GM12864 (cell line): ENCODE data around the gene FREM1.

ENCODE experiments used
- DNase-seq: peaks from one replicate; pipeline ENCODE4 v3.0.0-alpha.2; 2011; ENCODE audit warnings: low read depth
- H3K4me3 ChIP-seq: 2 replicates; pipeline ENCODE4 v1.5.1; 2011; ENCODE audit warnings: mild to moderate bottlenecking, low read depth, low read length, control low read depth
- TF ChIP-seq, protein P1 (sequence below): IDR thresholded peaks from 2 replicates; pipeline ENCODE4 v1.5.1; 2011; ENCODE audit warnings: low read depth, mild to moderate bottlenecking, moderate library complexity, low read length, control low read depth, inconsistent platforms; ENCODE audit errors: missing control alignments

The FREM1 gene

DNA sequence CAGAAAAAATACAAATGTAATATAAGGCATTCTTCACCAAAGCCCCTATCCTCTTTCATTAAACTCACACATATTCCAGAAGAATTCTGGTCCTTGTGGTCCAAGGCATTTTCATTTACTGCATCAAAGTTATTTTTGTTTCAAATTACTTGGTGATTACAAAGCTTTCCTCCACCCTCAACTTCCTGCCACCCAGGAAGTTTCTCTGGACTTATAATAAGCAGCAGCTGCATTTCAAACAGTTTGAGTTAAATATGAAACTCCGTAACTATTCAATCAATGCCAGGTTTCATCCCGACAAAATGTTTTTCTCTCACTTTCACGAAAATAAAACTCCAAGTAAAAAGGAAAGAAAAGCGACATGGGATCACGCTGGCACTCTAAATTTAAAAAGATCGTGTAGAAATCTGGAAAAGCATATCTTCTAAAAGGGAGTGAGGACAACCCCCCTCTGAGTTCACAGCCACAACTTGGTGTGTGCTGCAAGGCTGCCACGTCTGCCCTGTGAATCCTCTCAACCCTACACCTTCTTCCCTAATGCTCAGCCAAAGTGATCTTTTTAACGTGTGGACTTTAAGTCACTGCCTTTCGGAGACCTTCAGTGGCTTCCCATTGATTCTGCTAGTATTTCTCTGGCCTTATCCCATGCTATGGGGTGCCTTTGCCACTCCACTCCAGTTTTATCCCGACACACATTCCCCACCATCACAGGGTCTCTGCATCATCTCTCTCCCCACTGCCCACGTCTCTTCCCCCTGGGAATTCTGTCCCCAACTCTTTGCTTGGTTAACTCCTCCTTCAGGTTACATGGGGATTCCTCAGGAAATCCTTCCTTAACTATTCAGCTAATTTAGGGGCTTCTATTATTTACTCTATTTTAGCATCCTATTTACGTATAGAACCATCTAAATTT is 96.6 kb downstream of the FREM1 start:
- no peak for DNase-seq
- TF ChIP-seq, protein P1, sequence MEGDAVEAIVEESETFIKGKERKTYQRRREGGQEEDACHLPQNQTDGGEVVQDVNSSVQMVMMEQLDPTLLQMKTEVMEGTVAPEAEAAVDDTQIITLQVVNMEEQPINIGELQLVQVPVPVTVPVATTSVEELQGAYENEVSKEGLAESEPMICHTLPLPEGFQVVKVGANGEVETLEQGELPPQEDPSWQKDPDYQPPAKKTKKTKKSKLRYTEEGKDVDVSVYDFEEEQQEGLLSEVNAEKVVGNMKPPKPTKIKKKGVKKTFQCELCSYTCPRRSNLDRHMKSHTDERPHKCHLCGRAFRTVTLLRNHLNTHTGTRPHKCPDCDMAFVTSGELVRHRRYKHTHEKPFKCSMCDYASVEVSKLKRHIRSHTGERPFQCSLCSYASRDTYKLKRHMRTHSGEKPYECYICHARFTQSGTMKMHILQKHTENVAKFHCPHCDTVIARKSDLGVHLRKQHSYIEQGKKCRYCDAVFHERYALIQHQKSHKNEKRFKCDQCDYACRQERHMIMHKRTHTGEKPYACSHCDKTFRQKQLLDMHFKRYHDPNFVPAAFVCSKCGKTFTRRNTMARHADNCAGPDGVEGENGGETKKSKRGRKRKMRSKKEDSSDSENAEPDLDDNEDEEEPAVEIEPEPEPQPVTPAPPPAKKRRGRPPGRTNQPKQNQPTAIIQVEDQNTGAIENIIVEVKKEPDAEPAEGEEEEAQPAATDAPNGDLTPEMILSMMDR, result no peak
- no peak overlapping the region for H3K4me3 ChIP-seq

DNA sequence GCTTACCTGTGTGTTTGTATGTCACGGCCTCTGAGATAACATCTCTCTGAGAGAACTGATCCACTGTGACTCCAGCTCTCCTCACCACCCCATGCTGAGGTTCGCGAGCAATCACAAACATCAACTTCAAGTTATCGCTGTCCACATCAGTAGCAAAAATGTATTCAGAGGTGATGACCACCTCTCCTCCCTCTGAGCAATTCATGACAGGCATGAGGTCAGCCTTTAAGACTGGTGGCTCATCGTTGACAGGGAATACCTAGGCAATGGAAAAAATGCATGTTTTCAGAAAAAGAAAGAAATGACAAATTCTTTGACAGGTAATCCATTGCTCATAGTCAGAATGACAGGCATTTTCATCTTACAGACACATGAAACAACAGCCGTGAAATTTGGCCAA is 97.4 kb downstream of the FREM1 start:
- TF ChIP-seq, protein P1, result no peak
- no peak overlapping the region for H3K4me3 ChIP-seq
- DNase-seq, result no peak

DNA sequence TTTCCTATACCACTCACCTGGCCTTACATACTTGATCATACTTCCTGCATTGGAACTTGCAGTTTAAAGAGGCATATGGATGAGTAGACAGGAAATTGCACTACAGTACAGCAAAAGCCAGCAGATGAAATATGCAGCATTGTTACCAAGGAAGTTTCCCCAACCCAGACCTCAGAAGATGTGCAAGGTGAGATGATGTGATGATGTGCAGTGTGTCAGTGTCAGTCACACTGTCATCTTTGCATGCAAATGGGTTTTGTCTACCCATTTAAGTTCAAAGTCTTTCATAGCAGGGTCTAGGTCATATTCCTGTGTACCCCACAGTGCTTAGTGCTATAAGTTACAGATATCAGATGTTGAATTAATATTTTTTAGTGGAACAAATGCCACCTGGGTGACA is 98.4 kb downstream of the FREM1 start:
- no peak overlapping the region for H3K4me3 ChIP-seq
- DNase-seq, result no peak
- TF ChIP-seq, protein P1, result no peak

DNA sequence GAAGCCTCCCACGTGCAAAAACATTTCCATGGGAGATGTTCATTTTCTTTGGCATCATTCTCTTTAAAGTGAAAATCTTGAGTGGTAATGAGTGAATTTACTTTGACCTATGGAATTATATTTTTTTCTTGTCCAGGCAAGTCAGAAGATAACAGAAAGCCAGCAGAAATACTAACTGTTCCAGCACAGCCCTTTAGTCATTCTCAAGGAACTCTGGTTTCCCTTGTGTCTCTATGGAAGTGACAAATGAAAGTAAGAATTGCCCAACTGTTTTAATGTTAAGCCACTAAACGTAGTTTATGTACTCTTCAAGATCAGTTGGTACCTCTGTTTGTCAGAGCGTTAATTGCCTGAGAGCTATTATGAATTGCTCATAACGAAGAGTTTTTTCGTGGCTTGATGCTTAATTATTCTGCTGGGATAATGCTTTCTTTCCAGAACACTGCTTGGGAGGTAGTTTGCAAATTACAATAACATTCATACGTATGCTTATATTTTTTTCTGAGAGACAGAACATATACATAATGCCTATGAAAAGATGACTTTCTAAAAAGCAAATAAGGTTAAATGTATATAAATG is 103.2 kb downstream of the FREM1 start:
- H3K4me3 ChIP-seq, result no peak overlapping the region
- no peak for DNase-seq
- TF ChIP-seq, protein P1, result no peak

DNA sequence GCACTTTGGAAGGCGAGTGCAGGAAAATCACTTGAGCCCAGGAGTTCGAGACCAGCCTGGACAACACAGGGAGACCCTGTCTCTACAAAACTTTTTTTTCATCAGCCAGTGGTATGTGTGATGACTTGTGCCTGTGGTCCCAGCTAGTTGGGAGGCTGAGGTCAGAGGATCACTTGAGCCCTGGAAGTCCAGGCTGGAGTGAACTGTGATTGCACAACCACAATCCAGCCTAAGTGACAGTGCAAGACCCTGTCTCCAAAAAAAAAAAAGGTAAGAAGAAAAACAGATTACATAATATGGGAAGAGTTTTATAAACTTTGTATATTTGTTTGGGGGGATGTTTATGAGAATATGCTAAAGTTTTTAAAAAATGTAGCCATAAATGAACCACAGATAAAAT is 111.2 kb downstream of the FREM1 start:
- no peak for DNase-seq
- H3K4me3 ChIP-seq, result no peak overlapping the region
- TF ChIP-seq, protein P1, result no peak

DNA sequence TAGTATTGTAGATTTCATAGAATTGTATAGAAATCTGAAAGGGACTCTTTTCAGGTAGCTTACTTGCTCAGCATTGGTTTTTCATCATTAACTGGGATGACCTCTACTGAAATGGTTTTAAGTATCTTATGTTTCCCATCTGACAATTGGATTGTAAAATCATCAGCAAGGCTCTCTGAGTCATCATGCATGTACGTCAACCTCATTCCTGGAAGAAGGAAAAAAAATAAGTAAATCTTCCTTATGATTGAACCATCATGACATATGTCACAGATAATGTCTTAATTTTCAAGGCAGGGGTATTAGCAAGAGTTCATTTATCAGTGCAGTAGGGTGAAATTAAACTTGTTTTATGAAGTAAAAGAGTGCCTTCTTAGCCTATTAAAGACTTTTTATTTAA is 112.8 kb downstream of the FREM1 start:
- TF ChIP-seq, protein P1, result no peak
- no peak overlapping the region for H3K4me3 ChIP-seq
- DNase-seq, result no peak
